NCI-H774 (cell line): ENCODE results near the gene SWT1.
"Not testable (repeated sequence)": the region's sequence is repeated elsewhere in the genome, so short reads cannot be mapped to it uniquely, and the experiment has no call there.

Experiments used
- DNase-seq: peaks from one replicate; lab custom pipeline; 2025; lab: John Stamatoyannopoulos, UW

The SWT1 gene

DNA sequence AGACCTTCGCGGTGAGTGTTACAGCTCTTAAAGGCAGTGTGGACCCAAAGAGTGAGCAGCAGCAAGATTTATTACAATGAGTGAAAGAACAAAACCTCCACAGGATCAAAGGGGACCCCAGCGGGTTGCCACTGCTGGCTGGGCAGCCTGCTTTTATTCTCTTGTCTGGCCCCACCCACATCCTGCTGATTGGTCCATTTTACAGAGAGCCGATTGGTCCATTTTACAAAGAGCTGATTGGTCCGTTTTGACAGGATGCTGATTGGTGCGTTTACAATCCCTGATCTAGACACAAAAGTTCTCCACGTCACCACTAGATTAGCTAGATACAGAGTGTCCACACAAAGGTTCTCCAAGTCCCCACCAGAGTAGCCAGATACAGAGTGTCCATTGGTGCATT, 164.1 kb downstream of the SWT1 start:
- DNase-seq, result not testable (repeated sequence)

DNA sequence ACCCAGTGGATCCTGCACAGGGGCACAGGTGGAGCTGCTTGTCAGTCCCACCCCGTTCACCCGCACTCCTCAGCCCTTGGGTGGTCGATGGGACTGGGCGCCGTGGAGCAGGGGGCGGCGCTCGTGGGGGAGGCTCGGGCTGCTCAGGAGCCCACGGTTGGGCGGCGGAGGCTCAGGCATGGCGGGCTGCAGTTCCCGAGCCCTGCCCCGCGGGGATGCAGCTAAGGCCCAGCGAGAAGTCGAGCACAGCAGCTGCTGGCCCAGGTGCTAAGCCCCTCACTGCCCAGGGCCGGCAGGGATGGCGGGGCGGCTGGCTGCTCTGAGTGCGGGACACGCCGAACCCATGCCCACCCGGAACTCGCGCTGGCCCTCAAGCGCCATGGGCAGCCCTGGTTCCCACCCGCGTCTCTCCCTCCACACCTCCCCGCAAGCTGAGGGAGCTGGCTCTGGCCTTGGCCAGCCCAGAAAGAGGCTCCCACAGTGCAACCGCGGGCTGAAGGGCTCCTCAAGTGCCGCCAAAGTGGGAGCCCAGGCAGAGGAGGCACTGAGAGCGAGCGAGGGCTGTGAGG, 164.8 kb downstream of the SWT1 start:
- DNase-seq, result not testable (repeated sequence)

DNA sequence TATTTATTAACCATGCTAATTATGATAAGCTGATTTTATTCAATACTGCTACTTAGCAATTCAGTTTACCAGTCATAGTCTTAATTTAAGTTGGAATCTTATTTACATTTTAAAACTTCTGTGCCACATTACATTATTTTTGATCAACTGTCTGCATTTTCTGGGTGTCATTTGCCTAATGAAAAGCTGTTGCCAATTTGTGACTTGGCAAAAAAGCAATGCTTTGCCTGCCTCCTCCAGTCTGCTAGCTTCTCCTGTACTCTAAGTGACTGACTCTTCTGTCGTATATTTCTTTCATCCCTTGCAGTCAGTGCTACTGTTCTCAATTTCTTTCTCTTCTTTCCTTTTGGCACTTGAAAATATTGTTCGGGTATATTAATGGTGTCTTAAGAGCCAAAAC, 165.7 kb downstream of the SWT1 start:
- DNase-seq, result no peak

DNA sequence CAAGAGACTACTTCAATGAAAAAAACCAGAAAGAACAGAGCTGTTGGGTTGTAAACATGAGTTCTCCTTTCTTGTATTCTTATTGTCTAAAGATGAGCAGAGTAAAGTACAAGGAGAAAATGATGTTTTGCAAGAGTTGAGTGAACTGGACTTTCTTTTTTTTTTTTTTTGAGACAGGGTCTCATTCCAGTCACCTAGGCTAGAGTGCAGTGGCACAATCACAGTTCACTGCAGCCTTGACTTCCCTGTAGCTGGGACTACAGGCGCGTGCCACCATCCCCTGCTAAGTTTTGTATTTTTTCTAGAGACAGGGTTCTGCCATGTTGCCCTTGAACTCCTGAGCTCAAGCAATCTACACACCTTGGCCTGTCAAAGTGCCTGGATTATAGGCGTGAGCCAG, 167.2 kb downstream of the SWT1 start:
- no peak for DNase-seq

DNA sequence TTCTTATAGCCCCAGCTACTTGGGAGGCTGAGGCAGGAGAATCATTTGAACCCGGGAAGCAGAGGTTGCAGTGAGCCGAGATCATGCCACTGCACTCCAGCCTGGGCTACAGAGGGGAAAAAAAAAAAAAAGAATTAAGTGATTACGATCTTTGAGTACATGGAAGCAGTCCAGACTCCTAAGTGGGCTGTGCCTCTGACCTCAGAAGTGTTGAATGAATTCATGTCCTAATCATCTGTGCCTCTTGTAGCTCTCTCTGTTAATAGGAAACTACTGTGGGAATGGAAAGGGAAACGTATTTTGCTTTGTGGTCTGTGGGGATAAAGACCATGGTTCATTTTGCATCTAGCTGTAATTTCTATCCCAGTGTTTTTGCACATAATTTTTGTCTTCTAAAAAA, 168.4 kb downstream of the SWT1 start:
- no peak for DNase-seq

DNA sequence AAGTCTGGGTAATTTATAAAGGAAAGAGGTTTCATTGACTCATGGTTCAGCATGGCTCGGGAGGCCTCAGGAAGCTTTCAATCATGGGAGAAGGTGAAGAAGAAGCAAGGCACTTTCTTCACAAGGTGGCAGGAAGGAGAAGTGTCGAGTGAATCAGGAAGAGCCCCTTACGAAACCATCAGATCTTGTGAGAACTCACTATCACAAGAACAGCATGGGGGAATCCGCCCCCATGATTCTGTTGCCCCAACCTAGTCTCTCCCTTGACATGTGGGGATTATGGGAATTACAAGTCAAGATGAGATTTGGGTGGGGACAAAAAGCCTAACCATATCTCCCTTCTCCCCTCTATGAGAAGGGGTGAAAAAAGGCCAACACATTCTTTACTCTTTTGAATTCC, 171.3 kb downstream of the SWT1 start:
- no peak for DNase-seq

DNA sequence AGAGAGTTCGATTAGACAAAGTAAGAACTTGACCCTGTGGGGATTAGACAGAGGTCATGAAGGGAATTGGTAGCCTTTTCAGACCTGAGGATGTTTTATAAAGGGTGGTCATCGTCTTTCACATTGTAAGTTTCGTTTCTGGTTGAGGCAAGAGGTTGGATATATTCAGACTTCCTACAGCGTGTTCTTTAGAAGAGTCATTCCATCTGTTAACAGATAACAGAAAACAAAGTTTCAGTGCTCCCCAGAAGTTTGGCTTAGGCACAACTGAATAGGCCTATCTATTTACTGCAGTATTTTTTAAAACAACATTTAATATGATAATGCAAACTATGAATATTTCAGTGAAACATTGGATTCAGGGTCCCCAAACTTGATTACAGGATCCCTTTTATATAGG, 177.2 kb downstream of the SWT1 start:
- DNase-seq, result no peak

DNA sequence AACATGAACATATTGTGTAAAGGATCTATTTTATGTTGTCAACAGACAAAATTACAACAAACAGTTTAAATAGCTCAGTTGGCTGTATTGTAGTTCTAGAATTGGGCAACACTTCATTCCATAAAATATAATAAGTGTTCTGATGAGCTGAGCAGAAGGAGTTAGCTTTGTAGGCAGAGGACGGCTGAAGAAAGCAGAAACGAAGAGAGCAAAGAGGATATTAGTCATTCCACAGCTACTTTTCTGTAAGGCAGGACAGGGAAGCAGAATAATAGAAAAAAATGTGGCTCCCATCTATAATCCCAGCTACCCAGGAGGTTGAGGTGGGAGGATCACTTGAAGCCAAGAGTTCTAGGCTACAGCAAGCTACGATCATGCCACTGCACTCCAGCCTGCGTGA, 180.3 kb downstream of the SWT1 start:
- no peak for DNase-seq

DNA sequence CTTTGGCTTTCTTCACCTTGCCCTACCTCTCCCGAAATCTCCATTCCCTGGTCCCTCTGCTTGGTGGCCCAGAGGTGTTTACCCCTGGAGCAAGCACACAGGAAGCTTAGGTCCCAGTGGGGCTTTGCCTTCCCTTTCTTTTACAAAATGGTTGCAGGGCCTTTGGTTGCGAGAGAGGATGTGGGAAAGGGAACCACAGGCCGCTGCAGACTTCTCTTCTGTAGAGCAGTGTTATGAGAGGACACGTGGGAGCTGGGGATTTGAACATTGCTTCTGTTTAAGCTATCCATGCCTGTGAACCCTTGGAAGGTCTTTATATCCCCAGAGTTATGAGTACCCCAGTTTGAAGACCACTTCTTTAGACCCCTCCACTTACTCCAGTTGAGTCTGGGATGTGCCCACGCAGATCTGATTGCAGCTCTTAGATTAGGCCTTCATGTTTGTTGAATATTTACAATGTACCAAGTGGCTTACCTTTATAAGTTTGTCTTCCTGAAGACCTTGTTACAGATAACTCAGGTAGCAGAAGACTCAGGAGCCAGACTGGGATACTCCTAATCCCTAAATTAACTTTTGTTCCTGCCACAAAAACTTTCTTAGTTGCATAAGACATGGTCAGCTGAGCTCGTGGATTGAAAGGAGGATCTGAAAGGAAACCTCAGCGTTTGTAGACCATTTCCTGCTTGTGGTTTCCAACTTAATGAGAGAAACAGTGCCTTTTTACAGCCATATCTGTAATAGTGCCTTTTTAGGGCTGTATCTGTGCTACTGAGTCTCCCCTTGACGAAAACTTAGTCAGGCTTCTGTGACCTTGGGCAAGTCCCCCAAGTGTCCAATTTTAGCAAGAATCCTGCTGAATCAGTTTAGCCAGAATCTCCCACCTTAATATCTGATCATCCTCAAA, 182.0 kb downstream of the SWT1 start:
- DNase-seq, result no peak

DNA sequence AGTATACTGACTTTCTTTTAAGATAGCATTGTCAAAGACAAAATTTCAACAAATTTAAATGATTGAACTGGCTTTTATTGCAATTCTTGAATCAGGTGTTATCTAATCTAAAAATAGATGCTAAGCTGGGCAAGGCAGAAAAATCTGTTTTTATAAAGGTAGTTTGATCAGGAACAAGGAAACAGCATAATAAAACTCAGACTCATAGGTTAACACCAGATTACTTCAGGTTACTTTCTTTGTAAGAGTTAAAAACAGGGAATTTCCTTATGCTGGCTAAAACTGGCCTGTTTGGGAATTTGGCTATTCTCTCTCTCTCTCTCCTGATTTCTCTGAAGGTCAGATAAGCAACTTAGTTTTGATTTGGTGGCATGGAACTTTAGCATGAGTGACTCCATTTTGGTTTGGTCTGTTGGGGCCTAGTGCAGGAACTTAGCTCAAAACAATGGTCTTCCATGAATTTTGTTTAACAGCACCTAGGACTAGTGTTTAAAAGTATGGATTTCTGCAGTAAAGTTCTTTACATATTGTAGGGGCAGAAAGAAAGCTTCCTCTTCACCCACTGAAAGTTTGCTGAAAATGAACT, 184.3 kb downstream of the SWT1 start:
- no peak for DNase-seq
